H9 (cell line): ENCODE results near the gene PAQR9. TPM values are rescaled to one million over a fixed set of nuclear protein-coding genes. Genes with fewer than 3 reads are reported as not detected.

Source experiments
- DNase-seq: peaks from one replicate; pipeline ENCODE4 v3.0.0-alpha.2; 2017
- H2AFZ ChIP-seq: one replicate; pipeline ENCODE4 v1.6.1; 2013; ENCODE audit warnings: mild to moderate bottlenecking, low read length, control low read depth, moderate library complexity
- H2AK5ac ChIP-seq: 2 replicates; pipeline ENCODE4 v1.6.1; 2013; ENCODE audit warnings: low read length, control low read depth, mixed read lengths; ENCODE audit not compliant: insufficient read length
- H2BK120ac ChIP-seq: one replicate; pipeline ENCODE4 v1.6.1; 2013; ENCODE audit warnings: low read depth, mild to moderate bottlenecking, low read length, control low read depth, inconsistent platforms; ENCODE audit not compliant: poor library complexity, severe bottlenecking
- H2BK12ac ChIP-seq: 2 replicates; pipeline ENCODE4 v1.6.1; 2013; ENCODE audit warnings: low read length, control low read depth, mixed read lengths, low read depth; ENCODE audit not compliant: insufficient read length
- H2BK15ac ChIP-seq: 2 replicates; pipeline ENCODE4 v1.6.1; 2013; ENCODE audit warnings: low read depth, low read length, control low read depth
- H2BK20ac ChIP-seq: one replicate; pipeline ENCODE4 v1.6.1; 2013; ENCODE audit warnings: low read depth, mild to moderate bottlenecking, low read length, control low read depth, inconsistent platforms; ENCODE audit not compliant: poor library complexity, severe bottlenecking
- H2BK5ac ChIP-seq: 2 replicates; pipeline ENCODE4 v1.6.1; 2013; ENCODE audit warnings: low read length, control low read depth, mixed read lengths; ENCODE audit not compliant: insufficient read length
- H3K14ac ChIP-seq: 2 replicates; pipeline ENCODE4 v1.6.1; 2013; ENCODE audit warnings: low read length, control low read depth; ENCODE audit not compliant: insufficient read depth
- H3K18ac ChIP-seq: 2 replicates; pipeline ENCODE4 v1.6.1; 2013; ENCODE audit warnings: low read depth, mild to moderate bottlenecking, mixed read lengths, low read length, control low read depth; ENCODE audit not compliant: insufficient read length
- H3K23ac ChIP-seq: 2 replicates; pipeline ENCODE4 v1.6.1; 2013; ENCODE audit warnings: low read length, control low read depth, mixed read lengths, low read depth; ENCODE audit not compliant: insufficient read length
- H3K23me2 ChIP-seq: 2 replicates; pipeline ENCODE4 v1.6.1; 2013; ENCODE audit warnings: low read depth, mild to moderate bottlenecking, mixed read lengths, low read length, control low read depth; ENCODE audit not compliant: insufficient read length, poor library complexity, severe bottlenecking
- H3K27ac ChIP-seq: 2 replicates; pipeline ENCODE4 v1.5.1; 2013; ENCODE audit warnings: low read length, control low read depth, mixed read lengths, low read depth; ENCODE audit not compliant: insufficient read length
- H3K27me3 ChIP-seq: 2 replicates; pipeline ENCODE4 v1.6.1; 2013; ENCODE audit warnings: low read length, control low read depth, inconsistent platforms; ENCODE audit not compliant: insufficient read depth
- H3K4ac ChIP-seq: 2 replicates; pipeline ENCODE4 v1.6.1; 2013; ENCODE audit warnings: low read depth, mild to moderate bottlenecking, control low read depth, inconsistent platforms, low read length, moderate library complexity
- H3K4me1 ChIP-seq: 2 replicates; pipeline ENCODE4 v1.6.1; 2013; ENCODE audit warnings: low read length, control low read depth, inconsistent platforms; ENCODE audit not compliant: insufficient read depth
- H3K4me2 ChIP-seq: 2 replicates; pipeline ENCODE4 v1.6.1; 2013; ENCODE audit warnings: low read length, control low read depth, mixed read lengths; ENCODE audit not compliant: insufficient read length, insufficient read depth
- H3K56ac ChIP-seq: 2 replicates; pipeline ENCODE4 v1.6.1; 2013; ENCODE audit warnings: low read depth, mild to moderate bottlenecking, mixed read lengths, low read length, control low read depth; ENCODE audit not compliant: insufficient read length
- H3K79me1 ChIP-seq: 2 replicates; pipeline ENCODE4 v1.6.1; 2013; ENCODE audit warnings: low read depth, mild to moderate bottlenecking, moderate library complexity, low read length, control low read depth, inconsistent platforms; ENCODE audit not compliant: insufficient read depth, poor library complexity, severe bottlenecking
- H3K79me2 ChIP-seq: 2 replicates; pipeline ENCODE4 v1.6.1; 2013; ENCODE audit warnings: low read length, control low read depth, inconsistent platforms; ENCODE audit not compliant: insufficient read depth
- H3K9ac ChIP-seq: 2 replicates; pipeline ENCODE4 v1.6.1; 2013; ENCODE audit warnings: low read length, control low read depth, mixed read lengths; ENCODE audit not compliant: insufficient read length; ENCODE audit errors: extremely low read depth
- H3K9me3 ChIP-seq: one replicate; pipeline ENCODE4 v1.6.1; 2013; ENCODE audit warnings: low read depth, low read length, inconsistent platforms; ENCODE audit not compliant: control insufficient read depth
- H3T11ph ChIP-seq: one replicate; pipeline ENCODE4 v1.6.1; 2013; ENCODE audit warnings: mild to moderate bottlenecking, low read length, control low read depth, inconsistent platforms
- H4K20me1 ChIP-seq: one replicate; pipeline ENCODE4 v1.6.1; 2013; ENCODE audit not compliant: control insufficient read depth, insufficient read length, insufficient read depth
- H4K5ac ChIP-seq: 2 replicates; pipeline ENCODE4 v1.6.1; 2013; ENCODE audit warnings: low read depth, mild to moderate bottlenecking, mixed read lengths, low read length, control low read depth; ENCODE audit not compliant: insufficient read length
- H4K8ac ChIP-seq: replicated peaks from 2 replicates; pipeline ENCODE4 v1.6.1; 2013; ENCODE audit warnings: low read length, control low read depth, mixed read lengths, low read depth; ENCODE audit not compliant: insufficient read length
- H4K91ac ChIP-seq: 2 replicates; pipeline ENCODE4 v1.6.1; 2013; ENCODE audit warnings: low read depth, mild to moderate bottlenecking, moderate library complexity, mixed read lengths, low read length, control low read depth; ENCODE audit not compliant: insufficient read length
- H3K27ac Mint-ChIP-seq, 3 experiments: 2 replicates in 2 of 3; 3 replicates in 1 of 3; pipeline ENCODE4 v1.8.0; 2020 to 2021; ENCODE audit warnings: mixed read lengths in 3 of 3, mild to moderate bottlenecking in 1 of 3, moderate library complexity in 1 of 3
- H3K27me3 Mint-ChIP-seq: 2 replicates; pipeline ENCODE4 v1.8.0; 2021; ENCODE audit warnings: low read depth, mild to moderate bottlenecking, moderate library complexity, mixed read lengths
- H3K36me3 Mint-ChIP-seq, 3 experiments: 2 replicates in 2 of 3; 3 replicates in 1 of 3; pipeline ENCODE4 v1.8.0; 2020 to 2021; ENCODE audit warnings: low read depth in 3 of 3, mixed read lengths in 3 of 3; ENCODE audit not compliant: insufficient read depth in 1 of 3
- H3K4me1 Mint-ChIP-seq, 2 experiments: 2 replicates each; pipeline ENCODE4 v1.8.0; 2020; ENCODE audit warnings: mixed read lengths in 2 of 2
- H3K4me3 Mint-ChIP-seq, 2 experiments: 2 replicates in 1 of 2; 3 replicates in 1 of 2; pipeline ENCODE4 v1.8.0; 2020 to 2021; ENCODE audit warnings: mild to moderate bottlenecking in 2 of 2, mixed read lengths in 2 of 2, moderate library complexity in 1 of 2
- H3K9me3 Mint-ChIP-seq, 2 experiments: 2 replicates in 1 of 2; 3 replicates in 1 of 2; pipeline ENCODE4 v1.8.0; 2020; ENCODE audit warnings: mild to moderate bottlenecking in 2 of 2, mixed read lengths in 2 of 2, moderate library complexity in 1 of 2
- CTCF ChIP-seq: fragments of 200-600 bp; sonication (generic); conservative IDR thresholded peaks from 3 replicates; pipeline ENCODE4 v1.8.0; 2021; ENCODE audit warnings: antibody characterized with exemption, mild to moderate bottlenecking
- WGBS: extraction: QIAGEN DNeasy Blood & Tissue Kit; methylation state at CpG from one replicate; pipeline ENCODE4 v1.1.7; 2013; ENCODE audit warnings: missing lambda C conversion rate, low lambda C conversion rate, mixed read lengths; ENCODE audit not compliant: insufficient read length; ENCODE audit errors: extremely low coverage; 5-methylcytosine and 5-hydroxymethylcytosine counted together
- total RNA-seq: library from RNA; stranded (reverse); gene quantifications from 2 replicates; pipeline ENCODE4 v1.2.1, GENCODE V29; 2021

Gene PAQR9
- total RNA-seq, 1 experiment from 2014 or later, result 2.3 TPM

- H3K4me2 ChIP-seq, result no peak overlapping the region
- WGBS, result no CpG with 5 or more reads among the region's 2 CpGs
- H3K79me1 ChIP-seq, result no peaks in the 10 kb centered on the region
- H4K20me1 ChIP-seq, result no peaks in the 10 kb centered on the region
- peaks cover 2 to 3% of the 10 kb centered on the region in 2 experiments; a peak in 3 of 4 replicates for H3K4me1 Mint-ChIP-seq
- no peaks in the 10 kb centered on the region for H3K4me1 ChIP-seq
- H3K9me3 ChIP-seq, result no peaks in the 10 kb centered on the region
- H3K9ac ChIP-seq, result no peak overlapping the region
- DNase-seq, result no peak
- TF ChIP-seq CTCF, result no peak
- H2AFZ ChIP-seq, result no peak overlapping the region
- no peak overlapping the region for H3K14ac ChIP-seq
- H3K36me3 Mint-ChIP-seq, result no peaks in the 10 kb centered on the region
- no peak overlapping the region for H3T11ph ChIP-seq
- no peaks in the 10 kb centered on the region for H3K27me3 ChIP-seq
- no peak overlapping the region for H2BK120ac ChIP-seq
- no peak overlapping the region for H4K91ac ChIP-seq
- no peaks in the 10 kb centered on the region for H3K27me3 Mint-ChIP-seq
- no peak overlapping the region for H2BK12ac ChIP-seq
- H2AK5ac ChIP-seq, result no peak overlapping the region
- H4K8ac ChIP-seq, result no peak overlapping the region
- no peak overlapping the region for H2BK15ac ChIP-seq
- H3K23ac ChIP-seq, result no peak overlapping the region
- H2BK20ac ChIP-seq, result no peak overlapping the region
- no peak overlapping the region for H3K18ac ChIP-seq
- no peak overlapping the region for H4K5ac ChIP-seq
- H3K27ac Mint-ChIP-seq, result no peak overlapping the region
- H3K4me3 Mint-ChIP-seq, result no peak overlapping the region
- no peaks in the 10 kb centered on the region for H3K9me3 Mint-ChIP-seq
- no peaks in the 10 kb centered on the region for H3K23me2 ChIP-seq
- no peak overlapping the region for H3K4ac ChIP-seq
- no peaks in the 10 kb centered on the region for H3K79me2 ChIP-seq
- no peak overlapping the region for H3K56ac ChIP-seq
- no peak overlapping the region for H3K27ac ChIP-seq
- H2BK5ac ChIP-seq, result no peak overlapping the region
Measured at GRCh38 chr3:142916605-142917004, 46.9 kb downstream of the PAQR9 start.
